HG03097 (cell line): ENCODE measurements around the gene ICE2.

ENCODE experiments used
- ATAC-seq: cut with Tn5 transposase; IDR thresholded peaks from one replicate; pipeline ENCODE4 v1.9.1; 2021; ENCODE audit not compliant: unreplicated experiment, low FRiP score

Gene ICE2

GRCh38 chr15:60373745-60374144 lies 105.2 kb downstream of the ICE2 start:
- no peak for ATAC-seq

GRCh38 chr15:60373327-60373726 lies 105.6 kb downstream of the ICE2 start:
- no peak for ATAC-seq

DNA sequence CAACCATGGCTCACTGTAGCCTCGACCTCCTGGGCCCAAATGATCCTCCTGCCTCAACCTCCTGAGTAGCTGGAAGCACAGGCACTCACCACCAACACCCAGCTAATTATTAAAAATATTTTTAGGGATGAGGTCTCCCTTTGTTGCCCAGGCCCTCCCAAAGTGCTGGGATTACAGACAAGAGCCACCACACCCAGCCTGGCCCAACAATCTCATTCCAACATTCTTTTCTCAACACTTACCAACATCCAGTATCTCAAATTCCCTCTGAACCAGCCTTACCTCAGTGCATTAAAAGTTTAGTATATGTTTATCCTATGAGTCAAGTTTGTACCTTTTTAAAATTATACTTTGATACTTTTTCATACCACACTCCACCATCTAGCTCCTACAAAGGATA lies 106.2 kb downstream of the ICE2 start:
- no peak for ATAC-seq

GRCh38 chr15:60372227-60372626 lies 106.7 kb downstream of the ICE2 start:
- ATAC-seq = no peak

DNA sequence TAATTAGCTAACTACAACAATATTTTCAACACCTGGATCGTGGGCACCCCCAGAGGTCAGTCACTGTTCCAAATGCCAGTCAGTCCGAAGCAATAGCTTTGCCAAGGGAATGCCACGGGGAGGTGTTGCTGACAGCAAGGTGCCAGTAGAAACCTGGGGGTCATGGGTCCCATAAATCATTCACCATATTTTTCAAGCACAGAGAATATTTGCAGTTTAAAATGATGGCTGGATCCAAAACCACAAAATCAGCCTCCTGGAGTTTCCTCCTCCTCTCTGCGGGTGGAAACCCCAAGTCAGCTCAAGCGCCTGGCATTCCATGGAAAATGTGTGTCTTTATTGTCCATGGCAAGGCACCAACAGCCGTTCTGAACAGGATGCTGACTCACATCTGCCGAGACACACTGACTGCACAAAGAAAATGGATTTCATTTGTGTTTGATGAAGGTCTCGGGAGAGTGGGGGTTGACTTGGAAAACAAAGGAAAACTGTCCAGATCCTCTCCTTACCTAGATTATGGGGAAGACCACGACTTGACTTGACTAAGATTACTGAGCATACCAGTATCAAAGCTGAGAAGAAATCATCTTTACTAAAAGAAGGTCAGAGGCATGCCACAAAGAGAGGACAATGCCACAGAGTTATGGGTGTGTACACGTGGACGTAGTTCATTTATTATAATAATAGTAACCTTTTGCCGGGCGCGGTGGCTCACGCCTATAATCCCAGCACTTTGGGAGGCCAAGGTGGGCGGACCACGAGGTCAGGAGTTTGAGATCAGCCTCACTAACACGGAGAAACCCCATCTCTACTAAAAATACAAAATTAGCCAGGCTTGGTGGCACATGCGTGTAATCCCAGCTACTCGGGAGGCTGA lies 107.5 kb downstream of the ICE2 start:
- ATAC-seq = no peak

GRCh38 chr15:60370869-60371136 lies 108.1 kb downstream of the ICE2 start:
- no peak for ATAC-seq

DNA sequence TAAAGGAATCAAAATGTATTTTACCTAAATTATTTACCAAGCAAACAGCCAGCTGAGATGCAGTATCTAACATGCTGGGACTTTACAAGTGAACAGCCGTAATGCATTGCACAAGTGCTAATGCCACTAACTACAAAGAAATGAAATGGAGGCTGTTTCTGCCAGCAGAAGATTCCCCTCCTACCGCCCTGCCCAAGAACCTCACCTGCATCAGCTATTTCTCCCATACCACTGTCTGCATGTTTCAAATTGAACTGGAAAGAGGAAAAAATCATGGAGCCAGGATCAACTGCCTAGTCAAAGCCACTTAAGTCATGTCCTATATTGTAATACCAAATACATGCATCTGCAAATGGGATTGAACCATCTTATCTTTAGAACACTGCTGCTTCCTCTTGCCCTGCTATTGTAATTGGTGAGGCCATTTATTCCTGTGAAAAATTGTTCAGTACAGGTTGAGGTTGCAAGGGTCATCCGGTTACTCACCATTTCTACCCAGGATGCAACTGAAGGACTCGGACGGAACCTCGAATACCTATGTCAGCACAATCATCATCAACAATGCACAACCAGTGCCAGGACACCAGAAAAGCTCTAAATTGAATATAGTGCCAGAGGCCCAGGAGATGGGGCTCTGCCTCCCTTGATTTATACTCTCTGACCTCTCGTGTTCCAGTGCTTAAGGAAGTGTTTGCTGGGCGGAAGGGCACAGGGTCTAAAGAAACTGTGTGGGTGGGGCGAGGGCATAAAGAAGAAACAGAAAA lies 108.7 kb downstream of the ICE2 start:
- ATAC-seq = no peak

GRCh38 chr15:60369696-60370095 lies 109.2 kb downstream of the ICE2 start:
- ATAC-seq = no peak
